Measurements from ENCODE around the gene NETO2.

The NETO2 gene

GRCh38 chr16:47064775-47065174, 79.0 kb downstream of the NETO2 start:
- TF ChIP-seq, protein P1, sequence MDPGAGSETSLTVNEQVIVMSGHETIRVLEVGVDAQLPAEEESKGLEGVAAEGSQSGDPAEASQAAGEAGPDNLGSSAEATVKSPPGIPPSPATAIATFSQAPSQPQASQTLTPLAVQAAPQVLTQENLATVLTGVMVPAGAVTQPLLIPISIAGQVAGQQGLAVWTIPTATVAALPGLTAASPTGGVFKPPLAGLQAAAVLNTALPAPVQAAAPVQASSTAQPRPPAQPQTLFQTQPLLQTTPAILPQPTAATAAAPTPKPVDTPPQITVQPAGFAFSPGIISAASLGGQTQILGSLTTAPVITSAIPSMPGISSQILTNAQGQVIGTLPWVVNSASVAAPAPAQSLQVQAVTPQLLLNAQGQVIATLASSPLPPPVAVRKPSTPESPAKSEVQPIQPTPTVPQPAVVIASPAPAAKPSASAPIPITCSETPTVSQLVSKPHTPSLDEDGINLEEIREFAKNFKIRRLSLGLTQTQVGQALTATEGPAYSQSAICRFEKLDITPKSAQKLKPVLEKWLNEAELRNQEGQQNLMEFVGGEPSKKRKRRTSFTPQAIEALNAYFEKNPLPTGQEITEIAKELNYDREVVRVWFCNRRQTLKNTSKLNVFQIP (CRISPR knock-in tag; IDR thresholded peaks at IDR 0.05; ENCODE audit: borderline replicate concordance, low read depth) = no peak
- TF ChIP-seq ZFP30 (CRISPR knock-in tag; IDR thresholded peaks at IDR 0.05) = no peak
- TF ChIP-seq ZFP3 (CRISPR knock-in tag; IDR thresholded peaks at IDR 0.05) = no peak
- no peak for TF ChIP-seq SNAI2 (CRISPR knock-in tag; IDR thresholded peaks at IDR 0.05)
- no peak for TF ChIP-seq ZNF8 (CRISPR knock-in tag; IDR thresholded peaks at IDR 0.05)
- TF ChIP-seq, protein P2, sequence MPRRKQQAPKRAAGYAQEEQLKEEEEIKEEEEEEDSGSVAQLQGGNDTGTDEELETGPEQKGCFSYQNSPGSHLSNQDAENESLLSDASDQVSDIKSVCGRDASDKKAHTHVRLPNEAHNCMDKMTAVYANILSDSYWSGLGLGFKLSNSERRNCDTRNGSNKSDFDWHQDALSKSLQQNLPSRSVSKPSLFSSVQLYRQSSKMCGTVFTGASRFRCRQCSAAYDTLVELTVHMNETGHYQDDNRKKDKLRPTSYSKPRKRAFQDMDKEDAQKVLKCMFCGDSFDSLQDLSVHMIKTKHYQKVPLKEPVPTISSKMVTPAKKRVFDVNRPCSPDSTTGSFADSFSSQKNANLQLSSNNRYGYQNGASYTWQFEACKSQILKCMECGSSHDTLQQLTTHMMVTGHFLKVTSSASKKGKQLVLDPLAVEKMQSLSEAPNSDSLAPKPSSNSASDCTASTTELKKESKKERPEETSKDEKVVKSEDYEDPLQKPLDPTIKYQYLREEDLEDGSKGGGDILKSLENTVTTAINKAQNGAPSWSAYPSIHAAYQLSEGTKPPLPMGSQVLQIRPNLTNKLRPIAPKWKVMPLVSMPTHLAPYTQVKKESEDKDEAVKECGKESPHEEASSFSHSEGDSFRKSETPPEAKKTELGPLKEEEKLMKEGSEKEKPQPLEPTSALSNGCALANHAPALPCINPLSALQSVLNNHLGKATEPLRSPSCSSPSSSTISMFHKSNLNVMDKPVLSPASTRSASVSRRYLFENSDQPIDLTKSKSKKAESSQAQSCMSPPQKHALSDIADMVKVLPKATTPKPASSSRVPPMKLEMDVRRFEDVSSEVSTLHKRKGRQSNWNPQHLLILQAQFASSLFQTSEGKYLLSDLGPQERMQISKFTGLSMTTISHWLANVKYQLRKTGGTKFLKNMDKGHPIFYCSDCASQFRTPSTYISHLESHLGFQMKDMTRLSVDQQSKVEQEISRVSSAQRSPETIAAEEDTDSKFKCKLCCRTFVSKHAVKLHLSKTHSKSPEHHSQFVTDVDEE (CRISPR knock-in tag; IDR thresholded peaks at IDR 0.05) = no peak
- TF ChIP-seq TOX (CRISPR knock-in tag; IDR thresholded peaks at IDR 0.05; ENCODE audit: borderline replicate concordance) = no peak
- TF ChIP-seq PATZ1 (CRISPR knock-in tag; IDR thresholded peaks at IDR 0.05; ENCODE audit: borderline replicate concordance) = no peak
- no peak for TF ChIP-seq GLIS3 (CRISPR knock-in tag; IDR thresholded peaks at IDR 0.05)
- no peak for TF ChIP-seq CREB5 (CRISPR knock-in tag; IDR thresholded peaks at IDR 0.05; ENCODE audit: low read depth)
- TF ChIP-seq TCF4 (CRISPR knock-in tag; IDR thresholded peaks at IDR 0.05; ENCODE audit: borderline replicate concordance) = no peak
- no peak for TF ChIP-seq BACH2 (CRISPR knock-in tag; IDR thresholded peaks at IDR 0.05; ENCODE audit: borderline replicate concordance)
- no peak for TF ChIP-seq ZC3H10 (CRISPR knock-in tag; IDR thresholded peaks at IDR 0.05)
- no peak for ATAC-seq

GRCh38 chr16:47063011-47063724, 80.6 kb downstream of the NETO2 start:
- no peak for ATAC-seq
- TF ChIP-seq ZNF565 (CRISPR knock-in tag; conservative IDR thresholded peaks at IDR 0.05; ENCODE audit: low read depth) (no peak), CSDC2 (CRISPR knock-in tag; IDR thresholded peaks at IDR 0.05) (no peak), RARB (CRISPR knock-in tag; IDR thresholded peaks at IDR 0.05) (no peak), SNAI2 (CRISPR knock-in tag; IDR thresholded peaks at IDR 0.05) (no peak), CREB5 (CRISPR knock-in tag; IDR thresholded peaks at IDR 0.05; ENCODE audit: low read depth) (no peak), ARNTL (CRISPR knock-in tag; IDR thresholded peaks at IDR 0.05; ENCODE audit: borderline replicate concordance, low read depth) (no peak), TOX (CRISPR knock-in tag; IDR thresholded peaks at IDR 0.05; ENCODE audit: borderline replicate concordance) (no peak)
- TF ChIP-seq, protein P2 (CRISPR knock-in tag; IDR thresholded peaks at IDR 0.05) = no peak
- TF ChIP-seq, protein P3, sequence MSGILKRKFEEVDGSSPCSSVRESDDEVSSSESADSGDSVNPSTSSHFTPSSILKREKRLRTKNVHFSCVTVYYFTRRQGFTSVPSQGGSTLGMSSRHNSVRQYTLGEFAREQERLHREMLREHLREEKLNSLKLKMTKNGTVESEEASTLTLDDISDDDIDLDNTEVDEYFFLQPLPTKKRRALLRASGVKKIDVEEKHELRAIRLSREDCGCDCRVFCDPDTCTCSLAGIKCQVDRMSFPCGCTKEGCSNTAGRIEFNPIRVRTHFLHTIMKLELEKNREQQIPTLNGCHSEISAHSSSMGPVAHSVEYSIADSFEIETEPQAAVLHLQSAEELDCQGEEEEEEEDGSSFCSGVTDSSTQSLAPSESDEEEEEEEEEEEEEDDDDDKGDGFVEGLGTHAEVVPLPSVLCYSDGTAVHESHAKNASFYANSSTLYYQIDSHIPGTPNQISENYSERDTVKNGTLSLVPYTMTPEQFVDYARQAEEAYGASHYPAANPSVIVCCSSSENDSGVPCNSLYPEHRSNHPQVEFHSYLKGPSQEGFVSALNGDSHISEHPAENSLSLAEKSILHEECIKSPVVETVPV (CRISPR knock-in tag; IDR thresholded peaks at IDR 0.05) = no peak
